ENCODE results near the gene ZRANB1. TPM values are rescaled to one million over a fixed set of nuclear protein-coding genes. Genes with fewer than 3 reads are reported as not detected.

The ZRANB1 gene
- total RNA-seq, 1 donor from 2014 or later, result 24.7 TPM

- Histone ChIP-seq H3K27ac (no peak overlapping the region), H3K4me3 (no peak overlapping the region), H3K36me3 (peaks cover 0 to 6% of the 10 kb centered on the region in 2 donors), H3K4me1 (peaks cover 8 to 21% of the 10 kb centered on the region in 2 donors), H3K9me3 (no peaks in the 10 kb centered on the region), H3K27me3 (no peaks in the 10 kb centered on the region)
- DNase-seq (ENCODE audit: low spot score in 2 of 2), result no peak
- TF ChIP-seq, protein P1, sequence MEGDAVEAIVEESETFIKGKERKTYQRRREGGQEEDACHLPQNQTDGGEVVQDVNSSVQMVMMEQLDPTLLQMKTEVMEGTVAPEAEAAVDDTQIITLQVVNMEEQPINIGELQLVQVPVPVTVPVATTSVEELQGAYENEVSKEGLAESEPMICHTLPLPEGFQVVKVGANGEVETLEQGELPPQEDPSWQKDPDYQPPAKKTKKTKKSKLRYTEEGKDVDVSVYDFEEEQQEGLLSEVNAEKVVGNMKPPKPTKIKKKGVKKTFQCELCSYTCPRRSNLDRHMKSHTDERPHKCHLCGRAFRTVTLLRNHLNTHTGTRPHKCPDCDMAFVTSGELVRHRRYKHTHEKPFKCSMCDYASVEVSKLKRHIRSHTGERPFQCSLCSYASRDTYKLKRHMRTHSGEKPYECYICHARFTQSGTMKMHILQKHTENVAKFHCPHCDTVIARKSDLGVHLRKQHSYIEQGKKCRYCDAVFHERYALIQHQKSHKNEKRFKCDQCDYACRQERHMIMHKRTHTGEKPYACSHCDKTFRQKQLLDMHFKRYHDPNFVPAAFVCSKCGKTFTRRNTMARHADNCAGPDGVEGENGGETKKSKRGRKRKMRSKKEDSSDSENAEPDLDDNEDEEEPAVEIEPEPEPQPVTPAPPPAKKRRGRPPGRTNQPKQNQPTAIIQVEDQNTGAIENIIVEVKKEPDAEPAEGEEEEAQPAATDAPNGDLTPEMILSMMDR (IDR thresholded peaks at IDR 0.05), result no peak
- intact Hi-C loops (cut with DNase I), result no loop called here
Measured at GRCh38 chr10:124956764-124957163, 14.8 kb downstream of the ZRANB1 start.

DNA sequence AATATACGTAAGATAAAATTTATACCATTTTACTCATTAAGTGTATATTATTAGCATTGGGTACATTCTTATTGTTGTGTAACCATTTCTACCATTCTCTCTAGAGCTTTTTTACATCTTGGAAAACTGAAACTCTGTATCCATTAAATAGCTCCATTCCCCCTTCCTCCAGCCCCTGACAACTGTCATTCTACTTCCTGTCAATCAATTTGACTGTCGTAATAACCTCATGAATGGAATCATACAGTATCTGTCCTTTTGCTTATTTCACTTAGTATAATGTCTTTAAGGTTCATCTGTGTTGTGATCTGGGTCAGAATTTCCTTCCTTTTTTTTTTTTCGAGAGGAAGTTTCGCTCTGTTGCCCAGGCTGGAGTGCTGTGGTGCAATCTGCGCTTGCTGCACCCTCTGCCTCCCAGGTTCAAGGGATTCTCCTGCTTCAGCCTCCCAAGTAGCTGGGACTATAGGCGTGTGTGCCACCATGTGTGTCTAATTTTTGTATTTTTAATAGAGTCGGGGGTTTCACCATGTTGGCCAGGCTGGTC lies 15.6 kb downstream of the ZRANB1 start:
- Histone ChIP-seq H3K36me3 (peaks cover 0 to under 1% of the 10 kb centered on the region in 2 donors), H3K27ac (no peak overlapping the region), H3K27me3 (no peaks in the 10 kb centered on the region), H3K4me1 (peaks cover 8 to 21% of the 10 kb centered on the region in 2 donors), H3K9me3 (no peaks in the 10 kb centered on the region), H3K4me3 (no peak overlapping the region)
- TF ChIP-seq, protein P1 (IDR thresholded peaks at IDR 0.05), result no peak
- no peak for DNase-seq (ENCODE audit: low spot score in 2 of 2)
- intact Hi-C loops (cut with DNase I), result no loop called here

DNA sequence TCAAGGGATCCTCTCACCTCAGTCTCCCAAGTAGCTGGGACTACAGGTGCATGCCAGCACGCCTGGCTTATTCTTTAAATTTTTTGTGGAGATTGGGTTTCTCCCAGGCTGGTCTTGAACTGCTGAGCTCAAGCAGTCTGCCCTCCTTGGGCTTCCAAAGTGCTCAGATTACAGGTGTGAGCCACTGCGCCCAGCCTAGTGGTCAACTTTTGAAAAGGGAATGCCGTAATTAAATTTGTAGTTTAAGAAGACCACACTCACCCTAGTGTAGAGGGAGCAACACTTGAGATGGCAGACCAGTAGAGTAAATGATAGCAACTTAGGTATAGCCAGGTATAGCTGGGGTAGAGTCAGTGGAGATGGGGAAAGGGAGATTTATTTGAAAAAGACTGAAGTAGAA lies 17.6 kb downstream of the ZRANB1 start:
- peaks cover 8 to 21% of the 10 kb centered on the region in 2 donors for H3K4me1 ChIP-seq
- intact Hi-C loops (cut with DNase I), result no loop called here

GRCh38 chr10:124961248-124961570 lies 19.3 kb downstream of the ZRANB1 start:
- Histone ChIP-seq H3K9me3 (no peaks in the 10 kb centered on the region), H3K36me3 (no peaks in the 10 kb centered on the region), H3K4me1 (peaks cover 8 to 10% of the 10 kb centered on the region in 2 donors), H3K27me3 (no peaks in the 10 kb centered on the region), H3K4me3 (no peak overlapping the region), H3K27ac (peak overlapping the region in 1 of 2 donors; percentile 15)
- TF ChIP-seq, protein P1 (IDR thresholded peaks at IDR 0.05), result no peak
- no peak for DNase-seq (ENCODE audit: low spot score in 2 of 2)
- intact Hi-C loops (cut with DNase I), result loop anchor here (5.0 kb wide), 1 partner anchor 39 kb away; no protein-coding TSS in a partner anchor

More for the DNA sequence above, 17.6 kb downstream of the ZRANB1 start:
- TF ChIP-seq, protein P1 (IDR thresholded peaks at IDR 0.05), result no peak
- Histone ChIP-seq H3K36me3 (no peaks in the 10 kb centered on the region), H3K9me3 (no peaks in the 10 kb centered on the region), H3K27ac (no peak overlapping the region), H3K4me3 (no peak overlapping the region), H3K27me3 (no peaks in the 10 kb centered on the region)
- no peak for DNase-seq (ENCODE audit: low spot score in 2 of 2)

DNA sequence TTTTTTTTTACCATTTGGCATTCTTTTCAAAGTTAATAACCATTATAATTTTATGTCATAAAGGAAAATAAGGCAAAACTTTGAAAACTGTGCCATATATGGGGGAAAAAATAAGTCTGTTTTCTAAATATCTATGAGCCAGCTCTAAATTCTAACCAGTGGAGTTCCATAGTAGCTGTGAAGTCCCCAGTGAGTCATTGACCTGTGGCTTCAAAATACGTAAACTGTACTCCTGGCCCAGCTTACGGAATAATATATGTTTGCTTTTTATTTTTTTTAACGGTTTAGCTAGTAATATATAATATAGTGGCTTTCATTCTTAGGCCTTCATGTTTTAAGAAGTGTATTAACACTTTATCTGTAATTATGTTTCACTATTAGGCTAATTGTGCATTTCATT lies 20.5 kb downstream of the ZRANB1 start:
- Histone ChIP-seq H3K36me3 (peaks cover 0 to 8% of the 10 kb centered on the region in 2 donors), H3K4me3 (no peak overlapping the region), H3K27ac (no peak overlapping the region), H3K9me3 (no peaks in the 10 kb centered on the region), H3K4me1 (peaks cover 5 to 8% of the 10 kb centered on the region in 2 donors), H3K27me3 (no peaks in the 10 kb centered on the region)
- TF ChIP-seq, protein P1 (IDR thresholded peaks at IDR 0.05), result no peak
- intact Hi-C loops (cut with DNase I), result loop anchor here (5.0 kb wide), 1 partner anchor 40 kb away; no protein-coding TSS in a partner anchor
- no peak for DNase-seq (ENCODE audit: low spot score in 2 of 2)

Data from ascending aorta (tissue), 2 donors.